Measurements from ENCODE around the gene PAX9. TPM values are rescaled to one million over a fixed set of nuclear protein-coding genes. Genes with fewer than 3 reads are reported as not detected.
"Not testable (repeated sequence)": the region's sequence is repeated elsewhere in the genome, so short reads cannot be mapped to it uniquely, and the experiment has no call there.

The PAX9 gene
- total and polyA plus RNA-seq, 12 donors = under 0.01 to 0.04 TPM; not detected in 10

GRCh38 chr14:36683083-36683724, 21.5 kb downstream of the PAX9 start:
- H3K36me3 ChIP-seq (replicated peaks in 1 of 2) = no peaks in the 10 kb centered on the region
- H3K27me3 ChIP-seq = peaks cover under 1% of the 10 kb centered on the region
- no peaks in the 10 kb centered on the region for H3K9me3 ChIP-seq (replicated peaks in 1 of 3)
- WGBS, 4 donors = 59 to 76% (median 71%) methylated on average over 9 of the region's 9 CpGs
- intact Hi-C loops (cut with DNase I) = no loop called here
- TF ChIP-seq, protein P1, sequence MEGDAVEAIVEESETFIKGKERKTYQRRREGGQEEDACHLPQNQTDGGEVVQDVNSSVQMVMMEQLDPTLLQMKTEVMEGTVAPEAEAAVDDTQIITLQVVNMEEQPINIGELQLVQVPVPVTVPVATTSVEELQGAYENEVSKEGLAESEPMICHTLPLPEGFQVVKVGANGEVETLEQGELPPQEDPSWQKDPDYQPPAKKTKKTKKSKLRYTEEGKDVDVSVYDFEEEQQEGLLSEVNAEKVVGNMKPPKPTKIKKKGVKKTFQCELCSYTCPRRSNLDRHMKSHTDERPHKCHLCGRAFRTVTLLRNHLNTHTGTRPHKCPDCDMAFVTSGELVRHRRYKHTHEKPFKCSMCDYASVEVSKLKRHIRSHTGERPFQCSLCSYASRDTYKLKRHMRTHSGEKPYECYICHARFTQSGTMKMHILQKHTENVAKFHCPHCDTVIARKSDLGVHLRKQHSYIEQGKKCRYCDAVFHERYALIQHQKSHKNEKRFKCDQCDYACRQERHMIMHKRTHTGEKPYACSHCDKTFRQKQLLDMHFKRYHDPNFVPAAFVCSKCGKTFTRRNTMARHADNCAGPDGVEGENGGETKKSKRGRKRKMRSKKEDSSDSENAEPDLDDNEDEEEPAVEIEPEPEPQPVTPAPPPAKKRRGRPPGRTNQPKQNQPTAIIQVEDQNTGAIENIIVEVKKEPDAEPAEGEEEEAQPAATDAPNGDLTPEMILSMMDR (IDR thresholded peaks at IDR 0.05) = no peak
- TF ChIP-seq POLR2A (IDR thresholded peaks at IDR 0.05) = no peak
- no peak overlapping the region for H3K27ac ChIP-seq
- H3K4me1 ChIP-seq (replicated peaks in 1 of 2) = no peaks in the 10 kb centered on the region
- DNase-seq = no peak
- no peak overlapping the region for H3K4me3 ChIP-seq

DNA sequence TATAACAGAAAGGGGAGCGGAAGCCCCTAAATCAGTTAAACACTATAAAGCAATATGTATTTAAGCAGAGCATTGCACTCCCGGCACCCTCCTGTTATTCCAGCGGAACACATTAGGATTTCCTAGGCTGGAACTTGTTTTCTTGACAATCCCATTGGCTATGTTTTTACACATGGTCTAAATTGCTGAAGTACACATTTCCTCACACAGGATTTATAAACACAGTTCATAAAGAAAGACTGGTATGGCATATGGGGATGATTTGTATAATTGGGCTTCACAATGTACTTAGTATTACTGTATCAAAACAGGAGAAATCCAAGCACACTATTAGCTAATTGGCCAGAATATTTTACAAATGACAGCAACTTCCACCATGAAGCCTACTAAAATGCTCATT, 23.3 kb downstream of the PAX9 start:
- no peaks in the 10 kb centered on the region for H3K9me3 ChIP-seq (replicated peaks in 1 of 3)
- WGBS, 4 donors = 91 to 96% (median 94%) methylated on average over 3 of the region's 3 CpGs
- intact Hi-C loops (cut with DNase I) = no loop called here
- TF ChIP-seq, protein P1 (IDR thresholded peaks at IDR 0.05) = no peak
- TF ChIP-seq POLR2A (IDR thresholded peaks at IDR 0.05) = no peak
- H3K27ac ChIP-seq = no peak overlapping the region
- H3K4me1 ChIP-seq (replicated peaks in 1 of 2) = no peaks in the 10 kb centered on the region
- no peak overlapping the region for H3K4me3 ChIP-seq
- no peaks in the 10 kb centered on the region for H3K36me3 ChIP-seq (replicated peaks in 1 of 2)
- no peak for DNase-seq
- no peaks in the 10 kb centered on the region for H3K27me3 ChIP-seq

- Histone ChIP-seq H3K4me3 (no peak overlapping the region), H3K4me1 (replicated peaks in 1 of 2) (no peaks in the 10 kb centered on the region), H3K27ac (no peak overlapping the region), H3K27me3 (no peaks in the 10 kb centered on the region), H3K36me3 (replicated peaks in 1 of 2) (no peaks in the 10 kb centered on the region), H3K9me3 (replicated peaks in 1 of 3) (no peaks in the 10 kb centered on the region)
- DNase-seq = no peak
- no peak for TF ChIP-seq POLR2A (IDR thresholded peaks at IDR 0.05)
- TF ChIP-seq, protein P1 (IDR thresholded peaks at IDR 0.05) = no peak
- intact Hi-C loops (cut with DNase I) = no loop called here
- WGBS, 4 donors = 57 to 65% (median 62%) methylated on average over 1 of the region's 1 CpG
These were observed 28.8 kb downstream of the PAX9 start for GRCh38 chr14:36690311-36691040.

DNA sequence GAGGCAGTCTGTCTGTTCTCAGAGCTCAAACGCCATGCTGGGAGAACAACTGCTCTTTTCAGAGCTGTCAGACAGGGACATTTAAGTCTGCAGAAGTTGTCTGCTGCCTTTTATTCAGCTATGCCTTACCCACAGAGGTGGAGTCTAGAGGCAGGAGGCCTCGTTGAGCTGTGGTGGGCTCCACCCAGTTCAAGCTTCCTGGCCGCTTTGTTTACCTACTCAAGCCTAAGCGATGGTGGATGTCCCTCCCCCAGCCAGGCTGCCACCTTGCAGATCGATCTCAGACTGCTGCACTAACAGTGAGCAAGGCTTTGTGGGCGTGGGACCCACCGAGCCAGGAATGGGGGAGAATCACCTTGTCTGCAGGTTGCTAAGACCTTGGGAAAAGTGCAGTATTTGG, 37.8 kb downstream of the PAX9 start:
- H3K36me3 ChIP-seq (replicated peaks in 1 of 2); H3K27ac ChIP-seq; H3K4me3 ChIP-seq; intact Hi-C loops (cut with DNase I); H3K9me3 ChIP-seq (replicated peaks in 1 of 3); DNase-seq; H3K27me3 ChIP-seq; H3K4me1 ChIP-seq (replicated peaks in 1 of 2): not testable (repeated sequence)
- 71 to 88% (median 75%) methylated on average over 3 to 7 of the region's 7 CpGs; no CpG with 5 or more reads in 1 of the 4 donors for WGBS, 4 donors
